K562 (cell line): ENCODE results near the gene ACSL3. TPM values are rescaled to one million over a fixed set of nuclear protein-coding genes. Genes with fewer than 3 reads are reported as not detected.

ENCODE experiments used
- ATAC-seq: fragments of 200-7000 bp; cut with Tn5 transposase; 3 replicates; pipeline ENCODE4 v1.9.1; 2020; ENCODE audit warnings: moderate library complexity
- BruUV-seq: library from RNA; stranded (reverse); fragments of 400-500 nt; replicated peaks from 2 replicates; lab custom pipeline; 2021; lab: Mats Ljungman, UMichigan
- CTCF ChIA-PET: fragments of 300-600 bp; formaldehyde crosslinking; extraction: SDS; loops from one replicate; lab custom pipeline; 2021; ENCODE audit warnings: low intra/inter-chr PET ratio; lab: Yijun Ruan, JAX
- POLR2A ChIA-PET: fragments of 300-600, 350-650 bp; sonication (Branson Sonifier 250); formaldehyde crosslinking; extraction: SDS; loops from one replicate; lab custom pipeline; 2021; ENCODE audit warnings: antibody characterized with exemption, inconsistent platforms; lab: Yijun Ruan, JAX
- DNase-seq, 4 experiments: peaks; one replicate each; pipeline versions ENCODE4 v3.0.0 to v3.0.0-alpha.2; 2011 to 2018; ENCODE audit warnings: low spot score in 3 of 4, mixed read lengths in 3 of 4; ENCODE audit errors: extremely low read depth in 1 of 4
- FAIRE-seq: peaks from 2 replicates; lab custom pipeline; 2011; peaks lifted over from hg19 to GRCh38; lab: Jason Lieb, UNC
- H2AFZ ChIP-seq: 2 replicates; pipeline ENCODE4 v1.6.0; 2011; ENCODE audit warnings: low read depth, low read length, control low read depth, inconsistent platforms
- H3K27ac ChIP-seq: fragments of 200-600 bp; 3 replicates; pipeline ENCODE4 v1.8.0; 2011; ENCODE audit warnings: low read depth, mild to moderate bottlenecking, control low read depth, inconsistent platforms, low read length, moderate library complexity, mixed read lengths; ENCODE audit errors: extremely low read depth
- H3K27me3 ChIP-seq, 2 experiments: fragments of 300-600 bp in 1 of 2; 2 replicates in 1 of 2; 3 replicates in 1 of 2; pipeline versions ENCODE4 v1.6.0 to v1.8.0; 2011; ENCODE audit warnings: inconsistent platforms in 2 of 2, low read length in 2 of 2, mild to moderate bottlenecking in 1 of 2, mixed read lengths in 1 of 2, moderate library complexity in 1 of 2; ENCODE audit not compliant: control insufficient read depth in 2 of 2, insufficient read depth in 2 of 2
- H3K36me3 ChIP-seq: fragments of 300-600 bp; 3 replicates; pipeline ENCODE4 v1.8.0; 2011; ENCODE audit warnings: mild to moderate bottlenecking, low read length, inconsistent platforms; ENCODE audit not compliant: control insufficient read depth, insufficient read depth
- H3K4me1 ChIP-seq, 2 experiments: fragments of 200-600 bp in 1 of 2; replicated peaks in 1 of 2; 2 replicates in 1 of 2; 3 replicates in 1 of 2; pipeline versions ENCODE4 v1.5.1 to v1.8.0; 2011; ENCODE audit warnings: inconsistent platforms in 2 of 2, low read length in 2 of 2, mild to moderate bottlenecking in 1 of 2, mixed read lengths in 1 of 2, moderate library complexity in 1 of 2; ENCODE audit not compliant: control insufficient read depth in 2 of 2, insufficient read depth in 2 of 2
- H3K4me2 ChIP-seq: 2 replicates; pipeline ENCODE4 v1.6.1; 2011; ENCODE audit warnings: low read length, control low read depth, inconsistent platforms, mixed read lengths; ENCODE audit not compliant: insufficient read depth
- H3K4me3 ChIP-seq: fragments of 200-600 bp; sonication (generic), shearing (Covaris generic); 2 replicates; pipeline ENCODE4 v1.5.1; 2016; ENCODE audit warnings: control low read depth, inconsistent platforms
- H3K79me2 ChIP-seq: fragments of 200-600 bp; 3 replicates; pipeline ENCODE4 v1.8.0; 2011; ENCODE audit warnings: low read length, inconsistent platforms; ENCODE audit not compliant: control insufficient read depth, insufficient read depth
- H3K9ac ChIP-seq, 2 experiments: 2 replicates each; pipeline versions ENCODE4 v1.6.0 to v1.6.1; 2011; ENCODE audit warnings: low read depth in 2 of 2, low read length in 2 of 2, control low read depth in 1 of 2, inconsistent platforms in 1 of 2, mild to moderate bottlenecking in 1 of 2, mixed read lengths in 1 of 2; ENCODE audit not compliant: insufficient read depth in 1 of 2
- H3K9me1 ChIP-seq: one replicate; pipeline ENCODE4 v1.6.0; 2011; ENCODE audit warnings: inconsistent platforms, mild to moderate bottlenecking, low read length, moderate library complexity; ENCODE audit not compliant: control insufficient read depth, insufficient read depth
- H3K9me3 ChIP-seq: replicated peaks from 2 replicates; pipeline ENCODE4 v1.5.1; 2011; ENCODE audit warnings: low read depth, low read length, inconsistent platforms; ENCODE audit not compliant: control insufficient read depth, insufficient read depth
- H4K20me1 ChIP-seq: replicated peaks from 2 replicates; pipeline ENCODE4 v1.6.1; 2011; ENCODE audit warnings: low read length, inconsistent platforms, mixed read lengths; ENCODE audit not compliant: control insufficient read depth, insufficient read depth
- ARID3B ChIP-seq: fragments of 250-450 bp; sonication (Bioruptor Pico); IDR thresholded peaks from 2 replicates; pipeline ENCODE4 v1.4.0; 2020; ENCODE audit warnings: borderline replicate concordance
- CTCF ChIP-seq, 3 experiments: IDR thresholded peaks in 2 of 3; conservative IDR thresholded peaks in 1 of 3; 2 replicates each; pipeline ENCODE4 v1.5.1; 2011 to 2012; ENCODE audit warnings: low read length in 3 of 3, mild to moderate bottlenecking in 3 of 3, control low read depth in 2 of 3, improper control_type of control experiment in 1 of 3, inconsistent platforms in 1 of 3, low read depth in 1 of 3, mixed read lengths in 1 of 3, moderate library complexity in 1 of 3; ENCODE audit not compliant: insufficient read depth in 2 of 3
- FIP1L1 ChIP-seq: fragments of 200-400 bp; formaldehyde crosslinking; IDR thresholded peaks from 2 replicates; pipeline ENCODE4 v1.6.1; 2018; ENCODE audit warnings: mild to moderate bottlenecking, low read depth, low read length; ENCODE audit not compliant: poor library complexity, severe bottlenecking
- POLR2H ChIP-seq: IDR thresholded peaks from 2 replicates; pipeline ENCODE4 v1.6.1; 2016; ENCODE audit warnings: missing genetic modification characterization, low read depth, mild to moderate bottlenecking, control low read depth, missing compliant biosample characterization, moderate library complexity
- SIRT6 ChIP-seq: IDR thresholded peaks from one replicate; pipeline ENCODE4 v1.6.1; 2012; ENCODE audit warnings: low read depth, mild to moderate bottlenecking, control low read depth, inconsistent platforms, low read length, moderate library complexity
- SMAD4 ChIP-seq: fragments of 250-450 bp; sonication (Bioruptor Pico); conservative IDR thresholded peaks from 2 replicates; pipeline ENCODE4 v1.8.0; 2021; ENCODE audit warnings: inconsistent platforms, mild to moderate bottlenecking, moderate library complexity
- ZBTB2 ChIP-seq: fragments of 450-650 bp; IDR thresholded peaks from 2 replicates; pipeline ENCODE4 v1.6.1; 2016; ENCODE audit warnings: antibody characterized with exemption
- ZBTB43 ChIP-seq: sonication (generic); formaldehyde crosslinking; IDR thresholded peaks from 2 replicates; pipeline ENCODE4 v1.8.0; 2023; ENCODE audit warnings: mild to moderate bottlenecking, missing genetic modification reagents
- ZNF3 ChIP-seq: fragments of 250-450 bp; sonication (Bioruptor Pico); IDR thresholded peaks from 2 replicates; pipeline ENCODE4 v1.5.0; 2021; ENCODE audit warnings: mild to moderate bottlenecking, moderate library complexity
- ZNF311 ChIP-seq: fragments of 250-450 bp; sonication (Bioruptor Pico); IDR thresholded peaks from 2 replicates; pipeline ENCODE4 v1.4.0; 2020; ENCODE audit warnings: mild to moderate bottlenecking, moderate library complexity
- ZNF695 ChIP-seq: fragments of 450-650 bp; formaldehyde crosslinking; IDR thresholded peaks from 2 replicates; pipeline ENCODE4 v1.4.0; 2020; ENCODE audit warnings: mild to moderate bottlenecking, moderate library complexity
- ZNF785 ChIP-seq: fragments of 250-450 bp; sonication (Bioruptor Pico); IDR thresholded peaks from 2 replicates; pipeline ENCODE4 v1.4.0; 2020; ENCODE audit warnings: mild to moderate bottlenecking
- WGBS: fragments of 100-300 bp; shearing (Covaris generic); methylation state at CpG from one replicate; pipeline ENCODE4 v1.1.6; 2016; ENCODE audit warnings: low coverage, mixed read lengths; ENCODE audit not compliant: insufficient coverage; ENCODE audit errors: missing lambda C conversion rate; 5-methylcytosine and 5-hydroxymethylcytosine counted together
- in situ Hi-C: fragments of 300-500 bp; cut with MboI; formaldehyde crosslinking; loops from 4 replicates; pipeline ENCODE4 v1.15.0; 2018; ENCODE audit warnings: inconsistent platforms, mixed read lengths
- intact Hi-C: fragments of 100-400 bp; cut with micrococcal nuclease; formaldehyde crosslinking; loops from 2 replicates; pipeline ENCODE4 v1.14.2; 2022
- polyA plus RNA-seq, 8 experiments: library from polyadenylated mRNA; depleted of rRNA in 4 of 8; stranded (reverse) in 5 of 8; unstranded in 3 of 8; fragments of >200 nt; fragmentation: Nextera tagmentation in 2 of 8; fragmentation: Illumina TruSeq in 1 of 8; extraction: Ambion mirVana in 2 of 8; extraction: Trizol in 1 of 8; gene quantifications; 2 replicates each; pipeline versions ENCODE4 v1.2.1 to v1.2.3, GENCODE V29; 2011 to 2014; ENCODE audit warnings: inconsistent platforms in 1 of 8, missing spikeins in 1 of 8
- total RNA-seq, 7 experiments: library from RNA; depleted of rRNA in 6 of 7; stranded (reverse); fragments of >200 nt in 6 of 7; fragmentation: Illumina TruSeq in 2 of 7; extraction: Trizol in 2 of 7; gene quantifications; 2 replicates each; pipeline versions ENCODE4 v1.2.1 to v1.2.3, GENCODE V29; 2011 to 2021; ENCODE audit warnings: low replicate concordance in 1 of 7

ACSL3 gene
- total and polyA plus RNA-seq, 9 of the 15 experiments (the other 6 are each of a cell fraction or from before 2014, with no cell fraction given) = 21.3 to 123 (median 85.2) TPM

GRCh38 chr2:222944552-222944951 lies 83.7 kb downstream of the ACSL3 start:
- no peaks in the 10 kb centered on the region for H4K20me1 ChIP-seq
- POLR2A ChIA-PET = interaction anchor here (1.2 kb wide), 1 partner anchor 14 kb away, joined by 3 read pairs; no protein-coding TSS in a partner anchor
- peaks cover 4% of the 10 kb centered on the region; the same call in 1 of the 3 replicates for H3K79me2 ChIP-seq
- intact Hi-C loops = no loop called here
- H3K4me3 ChIP-seq = no peak overlapping the region
- peaks cover 24% of the 10 kb centered on the region; the same call in 2 of the 3 replicates for H3K36me3 ChIP-seq
- TF ChIP-seq ZNF785 (CRISPR knock-in tag) (no peak), ZBTB2 (no peak), ARID3B (no peak), SMAD4 (CRISPR knock-in tag) (no peak), CTCF (IDR thresholded peaks at IDR 0.05 in 2 of 3, conservative IDR thresholded peaks at IDR 0.05 in 1 of 3; ENCODE audit: insufficient read depth in 2 of 3, low read depth in 1 of 3, low read length in 3 of 3) (no peak), ZNF311 (CRISPR knock-in tag) (no peak), ZNF695 (no peak), ZBTB43 (CRISPR knock-in tag) (no peak), SIRT6 (no peak), FIP1L1 (no peak), POLR2H (tag) (no peak), ZNF3 (no peak)
- TF ChIP-seq, all 486 proteins: peak for 0
- no TSS peak for BruUV-seq
- CTCF ChIA-PET = no interaction called here
- Histone ChIP-seq H3K27me3 (no peaks in the 10 kb centered on the region), H3K4me2 (no peak overlapping the region), H3K9me3 (no peaks in the 10 kb centered on the region), H3K9me1 (no peaks in the 10 kb centered on the region), H2AFZ (no peak overlapping the region), H3K27ac (no peak overlapping the region), H3K9ac (no peak overlapping the region), H3K4me1 (no peaks in the 10 kb centered on the region)
- ATAC-seq = no peak
- DNase-seq = no peak
- no peak for FAIRE-seq
- in situ Hi-C loops = no loop called here
- no CpG with 5 or more reads among the region's 1 CpG for WGBS
